ENCODE measurements around the gene ABT1. TPM values are rescaled to one million over a fixed set of nuclear protein-coding genes. Genes with fewer than 3 reads are reported as not detected.

ABT1 gene
- total and polyA plus RNA-seq, 4 donors = 13.4 to 20.9 (median 16.9) TPM

GRCh38 chr6:26570027-26570809 lies 26.5 kb upstream of the ABT1 start:
- no peak overlapping the region for H3K9ac ChIP-seq (ENCODE audit: insufficient read depth in 1 of 2, low read length in 2 of 2)
- no peak for DNase-seq
- no peaks in the 10 kb centered on the region for H3K4me1 ChIP-seq (ENCODE audit: control insufficient read depth in 5 of 5, insufficient read depth in 5 of 5, low read length in 5 of 5)
- H3K4me3 ChIP-seq = no peak overlapping the region
- ATAC-seq (ENCODE audit: insufficient read depth, low FRiP score) = no peak
- peaks cover 0 to 13% (median 10%) of the 10 kb centered on the region in 3 donors for H3K27me3 ChIP-seq (ENCODE audit: control insufficient read depth in 3 of 3, insufficient read depth in 3 of 3, low read length in 2 of 3)
- TF ChIP-seq, protein P1, sequence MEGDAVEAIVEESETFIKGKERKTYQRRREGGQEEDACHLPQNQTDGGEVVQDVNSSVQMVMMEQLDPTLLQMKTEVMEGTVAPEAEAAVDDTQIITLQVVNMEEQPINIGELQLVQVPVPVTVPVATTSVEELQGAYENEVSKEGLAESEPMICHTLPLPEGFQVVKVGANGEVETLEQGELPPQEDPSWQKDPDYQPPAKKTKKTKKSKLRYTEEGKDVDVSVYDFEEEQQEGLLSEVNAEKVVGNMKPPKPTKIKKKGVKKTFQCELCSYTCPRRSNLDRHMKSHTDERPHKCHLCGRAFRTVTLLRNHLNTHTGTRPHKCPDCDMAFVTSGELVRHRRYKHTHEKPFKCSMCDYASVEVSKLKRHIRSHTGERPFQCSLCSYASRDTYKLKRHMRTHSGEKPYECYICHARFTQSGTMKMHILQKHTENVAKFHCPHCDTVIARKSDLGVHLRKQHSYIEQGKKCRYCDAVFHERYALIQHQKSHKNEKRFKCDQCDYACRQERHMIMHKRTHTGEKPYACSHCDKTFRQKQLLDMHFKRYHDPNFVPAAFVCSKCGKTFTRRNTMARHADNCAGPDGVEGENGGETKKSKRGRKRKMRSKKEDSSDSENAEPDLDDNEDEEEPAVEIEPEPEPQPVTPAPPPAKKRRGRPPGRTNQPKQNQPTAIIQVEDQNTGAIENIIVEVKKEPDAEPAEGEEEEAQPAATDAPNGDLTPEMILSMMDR (IDR thresholded peaks at IDR 0.05; ENCODE audit: control extremely low read depth, extremely low read depth) = no peak
- WGBS, 2 donors = 81 to 86% methylated on average over 21 of the region's 21 CpGs
- H3K27ac ChIP-seq (ENCODE audit: low read depth in 1 of 2, low read length in 1 of 2) = no peak overlapping the region
- H3K9me3 ChIP-seq (ENCODE audit: control insufficient read depth in 4 of 4, insufficient read depth in 3 of 4, low read length in 3 of 4) = no peaks in the 10 kb centered on the region
- no peaks in the 10 kb centered on the region for H3K36me3 ChIP-seq (ENCODE audit: control insufficient read depth in 4 of 4, insufficient read depth in 4 of 4, low read length in 4 of 4)

- Histone ChIP-seq H3K27ac (ENCODE audit: low read depth in 1 of 2, low read length in 1 of 2) (peak overlapping the region in 1 of 2 donors; percentile 79), H3K36me3 (ENCODE audit: control insufficient read depth in 4 of 4, insufficient read depth in 4 of 4, low read length in 4 of 4) (no peaks in the 10 kb centered on the region), H3K27me3 (ENCODE audit: control insufficient read depth in 3 of 3, insufficient read depth in 3 of 3, low read length in 2 of 3) (peaks cover 0 to 28% (median 24%) of the 10 kb centered on the region in 3 donors), H3K9ac (ENCODE audit: insufficient read depth in 1 of 2, low read length in 2 of 2) (peak overlapping the region; percentile 38 to 67), H3K4me1 (ENCODE audit: control insufficient read depth in 5 of 5, insufficient read depth in 5 of 5, low read length in 5 of 5) (no peaks in the 10 kb centered on the region), H3K4me3 (peak overlapping the region; percentile 47), H3K9me3 (ENCODE audit: control insufficient read depth in 4 of 4, insufficient read depth in 3 of 4, low read length in 3 of 4) (no peaks in the 10 kb centered on the region)
- WGBS, 2 donors = 4 to 6% methylated on average over 24 of the region's 24 CpGs
- peak; percentile 75 to 92 (median 89) for DNase-seq
- TF ChIP-seq, protein P1 (IDR thresholded peaks at IDR 0.05; ENCODE audit: control extremely low read depth, extremely low read depth) = no peak
- ATAC-seq (ENCODE audit: insufficient read depth, low FRiP score) = peak; percentile 66
Measured at GRCh38 chr6:26571592-26572296, 25.0 kb upstream of the ABT1 start.

DNA sequence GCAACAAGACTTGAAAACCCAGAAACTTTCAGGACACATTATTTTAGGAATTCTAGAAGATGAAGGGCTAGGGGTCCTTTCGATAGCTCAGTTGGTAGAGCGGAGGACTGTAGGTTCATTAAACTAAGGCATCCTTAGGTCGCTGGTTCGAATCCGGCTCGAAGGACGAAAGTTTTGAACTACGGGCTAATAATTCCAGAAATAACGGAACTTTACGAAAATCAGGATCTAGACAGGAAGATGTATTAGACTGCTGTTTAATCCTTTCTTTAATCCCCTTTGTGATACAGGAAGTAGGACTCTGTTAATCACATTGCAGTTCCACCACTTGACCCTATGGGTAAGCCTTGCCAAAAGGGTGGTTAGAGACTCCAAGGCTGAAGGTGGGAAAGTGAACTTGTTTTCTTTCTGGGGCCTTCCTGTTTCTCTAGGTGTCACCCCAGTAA lies 21.2 kb upstream of the ABT1 start:
- DNase-seq = no peak
- Histone ChIP-seq H3K27me3 (ENCODE audit: control insufficient read depth in 3 of 3, insufficient read depth in 3 of 3, low read length in 2 of 3) (peaks cover 0 to 43% (median 38%) of the 10 kb centered on the region in 3 donors), H3K4me3 (no peak overlapping the region), H3K9me3 (ENCODE audit: control insufficient read depth in 4 of 4, insufficient read depth in 3 of 4, low read length in 3 of 4) (peaks cover 0 to 6% (median 0%) of the 10 kb centered on the region in 4 donors), H3K4me1 (ENCODE audit: control insufficient read depth in 5 of 5, insufficient read depth in 5 of 5, low read length in 5 of 5) (peaks cover 0 to 3% (median 0%) of the 10 kb centered on the region in 5 donors), H3K27ac (ENCODE audit: low read depth in 1 of 2, low read length in 1 of 2) (no peak overlapping the region), H3K36me3 (ENCODE audit: control insufficient read depth in 4 of 4, insufficient read depth in 4 of 4, low read length in 4 of 4) (no peaks in the 10 kb centered on the region), H3K9ac (ENCODE audit: insufficient read depth in 1 of 2, low read length in 2 of 2) (no peak overlapping the region)
- TF ChIP-seq, protein P1 (IDR thresholded peaks at IDR 0.05; ENCODE audit: control extremely low read depth, extremely low read depth) = no peak
- no peak for ATAC-seq (ENCODE audit: insufficient read depth, low FRiP score)
- 66 to 71% methylated on average over 10 of the region's 10 CpGs for WGBS, 2 donors
